Measurements from ENCODE around the gene ST3GAL3. TPM values are rescaled to one million over a fixed set of nuclear protein-coding genes. Genes with fewer than 3 reads are reported as not detected.
"Not testable (repeated sequence)": the region's sequence is repeated elsewhere in the genome, so short reads cannot be mapped to it uniquely, and the experiment has no call there.

The ST3GAL3 gene
- total RNA-seq, 1 donor from 2014 or later, result 15.7 TPM

DNA sequence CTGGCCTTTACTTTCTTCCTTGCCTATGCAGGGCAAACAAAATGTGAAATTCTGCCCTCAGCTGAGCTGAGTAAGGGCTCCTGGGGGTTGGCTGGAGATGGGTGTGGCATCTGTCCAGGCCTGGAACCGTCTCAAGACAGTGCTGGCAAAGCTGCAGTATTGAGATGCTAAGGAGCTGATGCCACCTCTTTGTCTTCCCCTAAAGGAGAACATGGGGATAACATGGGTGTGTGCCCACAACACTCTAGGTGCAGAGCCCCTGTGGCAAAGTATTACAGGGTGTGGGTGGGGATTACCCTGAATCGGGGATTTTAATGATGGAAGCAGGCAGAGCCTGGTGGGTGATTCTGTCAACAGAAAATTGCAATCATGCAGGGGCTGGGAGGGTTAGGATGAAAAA lies 2.5 kb upstream of the ST3GAL3 start:
- DNase-seq, result no peak

DNA sequence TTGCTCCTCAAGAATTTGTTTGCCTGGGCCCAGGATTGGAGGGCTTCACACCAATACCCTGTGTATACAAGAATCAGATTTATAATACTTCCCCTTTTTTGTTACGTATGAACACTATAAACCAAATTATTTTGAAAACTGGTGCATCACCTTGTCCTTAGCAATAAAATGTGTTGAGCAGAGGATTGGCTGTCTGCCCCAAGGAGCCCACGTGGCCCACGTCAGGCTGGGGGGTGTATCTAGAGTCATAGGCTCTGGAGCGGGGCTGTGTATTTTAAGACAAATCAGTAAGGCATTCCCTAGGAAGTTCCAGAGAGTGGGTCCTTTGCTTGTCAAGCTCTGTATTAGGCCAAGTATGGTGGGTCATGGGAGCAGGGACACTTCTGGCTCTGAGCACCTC lies 2.0 kb upstream of the ST3GAL3 start:
- DNase-seq, result no peak

DNA sequence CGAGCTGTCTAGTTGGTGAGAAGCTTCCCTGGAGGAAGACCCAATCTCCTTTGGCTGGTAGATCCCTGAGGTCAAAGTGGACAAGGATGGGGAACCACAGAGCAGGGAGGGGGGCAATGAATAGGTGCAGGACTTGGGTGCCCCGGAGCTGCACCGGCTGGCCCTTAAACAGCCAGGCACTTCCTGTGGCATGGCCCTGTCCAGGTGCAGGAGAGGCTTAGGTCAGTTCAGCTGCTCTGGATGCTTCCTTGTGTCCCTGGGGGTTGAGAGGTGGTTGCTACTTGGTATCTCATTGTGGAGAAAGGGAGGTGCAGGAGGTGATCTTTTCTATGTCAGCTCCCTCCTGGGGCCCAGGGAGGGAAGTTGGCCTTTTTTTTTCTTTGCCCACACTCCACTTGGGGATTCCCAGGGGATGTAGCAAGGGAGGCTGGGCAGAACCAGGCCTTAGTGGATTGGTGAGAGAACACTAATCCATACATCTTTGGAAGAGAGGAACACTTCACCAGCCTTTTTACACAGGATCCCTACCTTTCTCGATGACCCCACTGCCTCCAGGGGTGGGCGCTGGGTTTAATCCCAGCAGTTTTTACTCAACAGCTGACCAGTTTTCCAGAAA lies 1.2 kb upstream of the ST3GAL3 start:
- no peak for DNase-seq

DNA sequence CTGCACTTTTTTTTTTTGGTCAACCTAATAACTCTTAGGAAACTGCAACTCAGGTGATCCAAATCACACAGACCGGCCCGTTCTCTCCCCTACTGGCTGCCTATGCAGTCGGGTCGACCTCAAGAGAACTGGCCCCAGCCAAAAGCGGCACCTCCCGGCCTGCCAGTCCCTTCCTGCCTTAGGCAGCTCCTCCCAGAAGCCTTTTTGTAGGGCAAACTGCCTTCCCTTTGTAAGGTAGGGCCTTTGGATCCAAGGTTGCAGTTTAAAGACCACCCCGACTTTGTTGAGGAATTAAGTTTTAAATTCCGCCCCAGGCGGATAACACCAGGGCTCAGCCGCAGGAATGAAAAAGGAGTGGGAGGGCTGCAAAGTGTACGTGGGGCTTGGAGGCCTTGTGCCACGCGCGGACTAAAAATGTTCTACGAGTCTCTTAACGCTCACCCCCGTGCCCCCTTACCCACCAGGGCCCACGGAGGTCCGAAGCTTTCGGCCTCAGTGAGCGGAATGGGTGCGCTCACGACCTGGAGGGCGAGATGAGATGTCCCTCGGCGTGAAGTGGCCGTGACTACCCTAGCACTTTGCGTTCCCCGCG lies 642 bp upstream of the ST3GAL3 start:
- DNase-seq, result no peak

DNA sequence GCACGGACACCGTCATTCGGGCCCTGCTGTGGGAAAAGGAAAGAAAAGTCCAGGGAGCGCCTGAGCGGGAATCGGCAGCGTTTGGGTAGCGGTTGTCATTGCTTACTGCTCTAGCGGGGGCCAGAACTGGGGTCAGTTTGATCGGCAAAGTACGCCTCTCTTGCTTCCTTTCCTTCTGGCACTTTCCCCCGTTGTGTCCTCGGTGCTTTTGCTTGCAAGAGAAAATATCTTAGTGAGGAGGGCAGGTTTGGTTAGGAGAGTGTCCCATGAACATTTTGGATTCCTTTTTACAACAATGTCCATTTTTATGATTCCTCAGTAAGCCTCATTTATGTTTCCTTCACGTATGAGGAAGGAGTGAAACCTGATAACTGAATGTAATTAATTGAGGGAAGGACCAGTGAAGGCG lies 670 bp downstream of the ST3GAL3 start:
- no peak for DNase-seq

DNA sequence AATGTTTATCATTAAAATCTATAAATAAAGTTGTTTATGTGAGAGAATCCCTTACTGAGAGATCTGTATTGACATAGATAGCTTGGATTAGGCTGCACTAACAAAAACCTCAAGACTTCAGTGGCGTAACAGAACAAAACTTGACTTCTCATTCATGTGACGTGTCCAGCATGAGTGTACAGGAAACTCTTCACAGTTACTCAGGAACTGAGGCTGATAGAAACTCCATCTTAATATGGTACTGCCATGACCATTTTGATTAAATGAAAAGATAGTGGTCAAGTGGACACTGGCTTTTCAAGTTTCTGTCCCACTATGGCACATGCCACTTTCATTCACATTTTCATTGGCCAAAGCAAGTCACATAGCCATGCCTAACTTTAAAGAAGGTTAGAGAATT lies 3.7 kb downstream of the ST3GAL3 start:
- no peak for DNase-seq

DNA sequence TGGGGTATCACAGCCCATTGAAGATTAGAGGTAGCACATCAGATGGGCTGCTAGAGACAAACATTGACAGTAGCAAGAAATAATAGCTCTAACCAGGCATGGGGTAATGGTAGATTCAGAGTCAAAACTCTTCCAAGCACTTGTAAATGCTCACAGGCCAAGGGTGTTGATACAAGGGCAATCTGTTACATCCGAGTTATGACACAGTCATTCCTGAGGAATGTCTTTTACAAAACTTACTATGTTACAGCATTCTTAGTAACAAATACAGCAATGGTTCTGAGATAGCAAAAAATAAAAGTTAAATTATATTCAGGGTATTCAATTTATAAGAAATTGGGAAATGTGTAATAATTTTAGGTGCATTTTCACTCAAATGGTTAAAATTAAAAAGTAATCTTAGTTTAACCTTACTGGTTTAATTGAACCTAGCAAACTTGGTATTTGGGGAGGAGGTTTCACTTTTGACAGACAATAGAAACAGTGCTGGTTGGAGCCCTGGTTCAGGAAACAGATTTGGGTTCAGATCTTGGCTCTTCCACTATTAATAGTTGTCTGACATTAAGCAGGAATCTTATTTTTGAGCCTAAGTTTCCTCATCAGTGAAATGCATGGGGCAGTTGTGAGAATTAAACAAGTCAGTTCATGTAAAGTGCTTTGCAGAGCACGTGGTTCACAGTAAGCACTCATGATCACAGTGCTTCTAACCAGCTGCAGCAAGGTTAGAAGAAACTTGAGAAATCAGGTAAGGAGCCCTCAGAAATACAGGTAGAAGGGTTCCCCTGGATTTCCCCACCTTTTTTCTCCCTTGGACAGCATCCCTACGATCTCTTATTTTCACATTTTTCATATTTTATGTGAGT lies 4.4 kb downstream of the ST3GAL3 start:
- no peak for DNase-seq

DNA sequence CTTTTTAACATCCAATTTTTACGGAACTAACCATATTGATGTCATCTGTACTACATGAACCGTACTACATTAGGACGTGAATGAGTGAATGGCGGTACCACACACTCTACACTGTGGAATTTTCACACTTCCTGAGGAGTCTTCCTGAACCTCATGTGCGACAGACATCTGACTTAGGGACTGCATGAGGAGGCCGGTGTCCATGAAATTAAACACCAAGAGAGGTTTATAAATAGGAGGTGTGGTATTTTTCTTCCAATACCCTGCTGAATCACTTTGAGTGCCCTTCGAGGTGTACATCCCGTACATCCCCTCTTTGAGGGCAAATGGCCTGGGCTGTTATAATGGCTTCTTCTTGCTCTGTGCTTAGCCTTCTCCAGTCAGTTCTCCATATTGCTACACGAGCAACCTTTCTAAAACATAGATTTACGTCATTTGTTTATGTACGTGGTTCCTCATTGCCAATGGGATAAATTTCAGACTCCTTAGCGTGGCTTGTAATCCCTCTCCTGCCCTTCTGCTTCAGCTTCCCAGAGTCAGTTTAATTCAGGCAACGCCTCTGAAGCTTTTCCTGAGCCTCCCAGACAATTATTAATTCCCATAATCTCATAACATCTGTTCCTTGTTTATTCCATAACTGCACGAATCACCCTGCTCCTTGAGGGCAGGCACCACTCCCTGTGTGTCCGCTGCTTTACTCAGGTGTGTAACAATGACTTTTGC lies 9.4 kb downstream of the ST3GAL3 start:
- DNase-seq, result no peak

DNA sequence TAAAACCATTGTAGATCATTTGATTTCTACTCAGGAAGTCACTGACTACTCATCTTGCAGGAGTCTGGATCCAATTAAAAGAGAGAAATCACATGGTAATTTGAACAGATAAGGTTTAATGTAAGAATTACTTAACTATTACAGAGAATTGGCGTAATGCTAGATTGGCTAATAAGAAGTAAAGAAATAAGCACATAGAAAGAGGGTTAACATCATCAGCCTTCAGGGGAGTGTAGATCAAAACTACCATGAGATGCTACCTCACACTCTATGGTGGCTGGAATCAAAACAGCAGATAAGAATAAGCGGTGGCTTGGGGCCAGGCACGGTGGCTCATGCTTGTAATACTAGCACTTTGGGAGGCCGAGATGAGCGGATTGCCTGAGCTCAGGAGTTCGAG lies 11.7 kb downstream of the ST3GAL3 start:
- no peak for DNase-seq

DNA sequence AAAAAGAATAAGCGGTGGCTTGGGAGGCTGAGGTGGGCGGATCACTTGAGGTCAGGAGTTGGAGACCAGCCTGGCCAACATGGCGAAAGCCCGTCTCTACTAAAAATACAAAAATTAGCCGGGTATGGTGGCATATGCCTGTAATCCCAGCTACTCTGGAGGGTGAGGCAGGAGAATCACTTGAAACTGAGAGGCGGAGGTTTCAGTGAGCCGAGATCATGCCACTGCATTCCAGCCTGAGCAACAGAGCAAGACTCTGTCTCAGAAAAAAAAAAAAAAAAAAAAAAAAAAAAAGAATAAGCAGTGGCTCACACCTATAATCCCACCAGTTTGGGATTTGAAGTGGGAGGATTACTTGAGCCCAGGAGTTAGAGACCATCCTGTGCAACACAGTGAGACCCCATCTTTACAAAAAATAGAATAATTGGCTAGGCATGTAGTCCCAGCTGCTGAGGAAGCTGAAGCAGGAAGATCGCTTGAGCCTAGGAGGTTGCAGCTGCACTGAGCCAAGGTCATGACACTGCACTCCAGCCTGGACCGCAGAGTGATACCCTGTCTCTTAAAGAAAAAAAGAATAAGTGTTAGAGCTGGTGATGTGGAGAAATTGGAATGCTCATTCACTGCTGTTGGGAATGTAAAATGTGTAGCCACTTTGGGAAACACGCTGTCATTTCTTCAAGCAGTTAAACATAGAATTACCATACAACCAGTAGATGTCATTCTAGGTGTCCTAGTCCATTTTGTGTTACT lies 12.5 kb downstream of the ST3GAL3 start:
- not testable (repeated sequence) for DNase-seq

DNA sequence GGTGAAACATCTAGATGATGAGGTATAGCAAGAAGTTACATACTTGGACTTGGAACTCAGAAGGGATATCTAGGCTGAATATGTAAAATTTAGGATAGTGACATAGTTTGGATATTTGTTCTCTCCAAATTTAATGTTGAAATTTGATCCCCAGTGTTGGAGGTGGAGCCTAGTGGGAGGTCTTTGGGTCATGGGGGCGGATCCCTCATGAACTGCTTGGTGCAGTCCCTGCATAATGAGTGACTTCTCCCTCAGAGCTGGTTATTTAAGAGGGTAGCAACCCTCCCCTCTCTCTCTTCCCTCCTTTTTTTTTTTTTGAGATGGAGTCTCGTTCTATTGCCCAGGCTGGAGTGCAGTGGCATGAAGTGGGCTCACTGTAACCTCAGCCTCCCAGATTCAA lies 15.5 kb downstream of the ST3GAL3 start:
- no peak for DNase-seq

DNA sequence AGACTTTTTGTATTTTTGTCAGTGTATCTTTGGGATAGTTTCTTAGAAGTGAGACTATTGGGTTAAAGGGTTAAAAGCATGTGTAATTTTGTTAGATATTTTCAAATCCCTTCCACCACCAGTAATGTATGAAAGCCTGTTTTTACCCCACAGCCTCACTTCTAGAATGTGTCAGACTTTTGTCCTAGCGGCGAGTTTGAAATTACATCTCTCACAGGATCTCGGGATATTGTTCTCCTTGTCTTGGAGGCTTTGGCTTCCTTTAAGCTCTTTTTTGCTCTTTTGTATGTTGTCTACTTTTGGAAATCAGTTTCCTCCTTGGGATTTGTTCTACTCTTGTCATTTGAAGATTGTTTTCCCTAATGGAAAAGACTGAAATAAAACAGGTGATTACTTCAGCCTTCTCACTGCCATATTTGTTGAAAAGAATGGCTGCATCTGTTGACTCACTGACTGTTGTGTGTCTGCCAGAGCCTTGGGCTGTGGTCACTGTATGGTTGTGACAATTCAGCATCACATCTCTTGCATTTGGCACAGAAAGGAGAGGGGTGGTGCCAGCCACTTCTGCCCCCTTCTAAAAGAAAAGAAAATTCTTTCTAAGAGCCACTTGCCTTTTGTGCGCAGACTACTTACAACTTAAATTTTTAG lies 22.6 kb downstream of the ST3GAL3 start:
- DNase-seq, result no peak

DNA sequence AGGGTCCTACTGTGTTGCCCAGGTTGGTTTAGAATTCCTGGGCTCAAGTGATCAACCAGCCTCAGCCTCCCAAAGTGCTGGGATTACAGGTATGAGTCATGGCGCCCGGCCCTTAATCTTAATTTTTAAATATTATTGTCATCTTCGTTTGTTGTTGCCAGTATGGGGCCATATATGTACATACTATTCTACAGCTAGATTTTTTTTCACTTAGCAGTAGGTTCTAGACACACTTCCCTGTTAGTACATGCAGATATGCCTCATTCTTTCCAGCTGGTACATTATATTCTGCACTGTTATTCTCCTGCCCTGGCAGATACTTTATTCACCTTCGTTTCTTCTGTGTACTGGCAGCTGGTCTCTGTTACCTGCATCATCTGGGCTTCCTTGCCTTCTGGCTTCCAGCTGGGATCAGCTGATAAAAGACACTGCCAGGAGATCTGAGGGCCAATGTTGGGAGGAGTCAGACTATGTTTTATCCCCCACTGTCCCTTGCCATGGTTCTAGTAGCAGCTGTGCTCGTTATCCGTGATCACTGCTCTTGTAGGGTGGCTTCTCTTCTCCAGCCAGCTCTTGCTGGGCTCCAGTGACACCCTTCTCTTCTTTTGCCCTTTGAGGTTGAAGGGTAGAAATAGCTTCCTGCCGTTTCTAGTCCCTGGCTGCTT lies 24.7 kb downstream of the ST3GAL3 start:
- no peak for DNase-seq

DNA sequence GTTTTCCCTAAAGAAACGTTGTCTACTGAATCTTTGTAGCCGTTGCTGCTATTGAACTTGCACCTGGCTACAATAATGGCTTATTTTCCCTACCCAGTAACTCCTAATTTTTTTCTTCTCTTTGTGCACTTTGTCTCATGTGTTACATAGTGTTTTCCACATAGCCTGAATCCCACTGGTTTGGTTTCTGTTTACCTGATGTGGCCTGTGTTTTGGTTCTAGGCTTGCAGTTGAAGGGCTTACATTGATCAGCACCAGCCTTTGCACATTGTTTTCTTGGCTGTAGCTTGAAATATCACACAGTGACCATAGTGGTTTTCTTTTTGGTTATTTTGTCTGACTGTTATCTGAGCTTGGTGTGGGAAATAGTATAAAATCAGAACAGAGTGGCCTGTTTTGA lies 29.5 kb downstream of the ST3GAL3 start:
- DNase-seq, result no peak

DNA sequence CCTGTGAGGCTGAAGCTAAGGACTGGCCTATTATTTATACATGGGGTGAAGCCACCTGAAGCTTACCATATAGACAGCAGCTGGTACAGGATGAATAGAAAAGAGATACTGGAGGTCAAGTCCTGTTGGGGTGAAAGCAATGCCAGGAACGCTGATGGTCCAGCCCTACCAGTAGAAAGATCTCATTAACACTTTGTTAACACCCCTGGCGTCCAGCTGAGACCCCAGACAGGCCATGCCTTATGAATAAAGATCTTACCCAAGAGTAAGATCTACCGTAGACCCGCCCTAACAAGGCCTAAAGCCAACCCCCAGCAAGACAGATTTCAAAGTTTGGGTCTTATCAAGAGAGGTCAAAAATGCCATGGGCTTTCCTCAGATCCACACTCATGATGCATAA lies 34.7 kb downstream of the ST3GAL3 start:
- no peak for DNase-seq

DNA sequence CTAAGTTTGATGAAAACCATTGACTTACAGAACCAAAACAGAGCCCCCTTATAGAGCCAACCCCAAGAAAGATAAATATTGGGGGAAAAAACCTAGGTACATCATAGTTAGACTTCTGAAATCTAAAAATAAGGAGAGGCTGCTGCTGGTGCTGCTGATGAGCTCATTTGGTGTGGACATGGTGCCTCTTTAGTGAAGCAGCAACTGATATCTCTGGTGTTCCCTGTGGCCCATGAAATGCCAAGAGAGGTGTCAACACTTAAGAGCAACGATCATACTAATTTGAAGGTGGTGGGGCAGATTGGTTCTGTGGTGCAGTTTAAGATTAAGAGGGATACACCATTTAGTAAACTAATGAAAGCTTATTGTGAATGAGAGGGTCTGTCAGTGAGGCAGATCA lies 35.9 kb downstream of the ST3GAL3 start:
- no peak for DNase-seq

DNA sequence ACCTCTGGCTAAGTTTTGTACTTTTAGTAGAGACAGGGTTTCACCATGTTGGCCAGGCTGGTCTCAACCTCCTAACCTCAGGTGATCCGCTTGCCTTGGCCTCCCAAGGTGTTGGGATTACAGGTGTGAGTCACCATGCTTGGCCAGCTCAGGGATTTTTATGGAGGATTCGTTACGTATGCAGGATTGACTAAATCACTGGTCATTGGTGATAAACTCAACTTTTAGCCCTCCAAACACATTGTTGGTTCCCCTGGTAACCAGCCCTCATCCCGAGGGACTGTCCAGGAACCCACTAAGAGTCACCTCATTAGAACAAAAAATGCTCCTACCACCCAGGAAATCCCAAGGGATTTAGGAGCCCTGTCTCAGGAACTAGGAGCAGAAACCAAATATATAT lies 40.4 kb downstream of the ST3GAL3 start:
- DNase-seq, result no peak

DNA sequence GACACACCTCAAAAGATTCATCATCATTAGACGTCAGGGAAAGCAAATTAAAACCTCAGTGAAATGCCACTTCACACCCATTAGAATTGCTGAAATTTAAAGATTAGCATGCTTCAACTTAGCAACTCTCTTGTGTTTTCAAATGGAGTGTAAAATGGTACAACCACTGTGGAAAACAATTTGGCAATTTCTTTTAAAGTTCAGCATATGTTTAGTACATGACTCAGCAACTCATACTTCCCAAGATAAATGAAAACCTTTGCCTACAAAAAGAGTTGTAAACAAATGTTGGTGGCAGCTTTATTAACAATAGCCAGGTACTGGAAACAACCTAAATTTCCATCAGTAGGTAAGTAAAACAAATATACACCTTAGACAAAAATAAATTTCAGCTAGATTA lies 42.7 kb downstream of the ST3GAL3 start:
- DNase-seq, result no peak

DNA sequence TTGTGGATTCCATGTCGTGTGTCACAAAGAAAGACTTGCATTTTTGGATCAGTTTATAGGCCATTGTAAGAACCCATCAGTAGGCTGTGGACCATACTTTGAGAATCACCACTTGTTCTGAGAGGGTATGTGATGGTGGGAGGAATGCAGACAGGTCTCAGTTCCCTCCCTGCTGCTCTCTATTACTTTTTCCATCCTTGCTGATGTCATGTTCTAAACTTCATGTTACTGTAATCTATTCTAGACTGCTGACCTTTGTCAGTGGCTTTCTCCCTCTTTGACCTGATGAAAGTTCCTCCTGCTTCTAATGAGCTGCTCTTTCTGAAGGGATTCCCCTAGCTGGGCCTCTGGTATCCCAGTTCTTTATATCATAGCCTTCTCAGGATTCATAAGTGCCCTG lies 46.1 kb downstream of the ST3GAL3 start:
- no peak for DNase-seq

DNA sequence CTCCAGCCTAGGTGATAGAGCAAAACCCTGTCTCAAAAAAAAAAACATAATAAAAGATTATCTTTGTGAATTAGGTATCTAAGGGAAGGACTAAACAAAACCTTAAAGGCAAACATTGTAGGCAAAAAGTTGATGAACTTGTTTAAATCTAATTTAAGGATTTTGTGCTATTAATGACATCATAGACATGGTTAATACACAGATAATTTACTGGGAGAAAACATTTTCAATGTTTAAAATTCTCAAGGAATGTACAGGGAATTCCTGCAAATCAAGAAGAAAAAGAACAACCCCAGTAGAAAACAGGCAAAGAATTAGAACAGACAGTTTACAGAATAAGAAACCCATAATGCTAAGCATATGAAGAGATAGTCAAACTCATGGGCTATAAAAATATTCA lies 47.6 kb downstream of the ST3GAL3 start:
- no peak for DNase-seq
